NOMO-1 treated with dmso at 0.1 percent for 144 hours (cell line): ENCODE results near the gene SH2D3A.

ENCODE experiments used
- DNase-seq: peaks from one replicate; lab custom pipeline; 2025; ENCODE audit not compliant: unreplicated experiment; lab: John Stamatoyannopoulos, UW

Gene SH2D3A

GRCh38 chr19:6723738-6724137 is 43.5 kb downstream of the SH2D3A start:
- DNase-seq: peak; percentile 19

GRCh38 chr19:6723108-6723618 is 44.1 kb downstream of the SH2D3A start:
- no peak for DNase-seq

- DNase-seq: no peak
Measured at GRCh38 chr19:6721773-6722172, 45.5 kb downstream of the SH2D3A start.

GRCh38 chr19:6721138-6721474 is 46.1 kb downstream of the SH2D3A start:
- DNase-seq: no peak

- peak; percentile 33 for DNase-seq
Measured at GRCh38 chr19:6720369-6721137, 46.7 kb downstream of the SH2D3A start, which contains the start of gene C3. Gene C3 (minus strand): TSS chr19:6720650. CDS start chr19:6720589, 61 bp downstream.

- DNase-seq: no peak
Measured at GRCh38 chr19:6719992-6720368, 47.3 kb downstream of the SH2D3A start.

- DNase-seq: no peak
Measured at GRCh38 chr19:6719540-6719861, 47.7 kb downstream of the SH2D3A start.

GRCh38 chr19:6718741-6719539 is 48.3 kb downstream of the SH2D3A start:
- DNase-seq: no peak

- DNase-seq: no peak
Measured at GRCh38 chr19:6718111-6718740, 49.0 kb downstream of the SH2D3A start.

- DNase-seq: no peak
Measured at GRCh38 chr19:6717441-6717971, 49.7 kb downstream of the SH2D3A start.

- no peak for DNase-seq
Measured at GRCh38 chr19:6717036-6717435, 50.2 kb downstream of the SH2D3A start.

- DNase-seq: no peak
Measured at GRCh38 chr19:6716610-6716970, 50.6 kb downstream of the SH2D3A start.

GRCh38 chr19:6714749-6715555 is 52.3 kb downstream of the SH2D3A start:
- no peak for DNase-seq

- no peak for DNase-seq
Measured at GRCh38 chr19:6713773-6714692, 53.2 kb downstream of the SH2D3A start.

- DNase-seq: no peak
Measured at GRCh38 chr19:6712692-6713670, 54.3 kb downstream of the SH2D3A start.

GRCh38 chr19:6712231-6712630 is 55.0 kb downstream of the SH2D3A start:
- no peak for DNase-seq

- DNase-seq: no peak
Measured at GRCh38 chr19:6711605-6712004, 55.6 kb downstream of the SH2D3A start.

GRCh38 chr19:6711078-6711361 is 56.2 kb downstream of the SH2D3A start:
- no peak for DNase-seq
